CD14-positive monocyte (primary cell): ENCODE measurements around the gene CDC25A. TPM values are rescaled to one million over a fixed set of nuclear protein-coding genes. Genes with fewer than 3 reads are reported as not detected.

Experiments
- DNase-seq, 3 donors: peaks; one replicate each; pipeline ENCODE4 v3.0.0-alpha.2; 2011 to 2022
- H2AFZ ChIP-seq: 2 replicates; pipeline ENCODE4 v1.6.0; 2012; ENCODE audit warnings: mild to moderate bottlenecking, low read depth, low read length, inconsistent platforms; ENCODE audit not compliant: insufficient read depth, poor library complexity, severe bottlenecking
- H3K27ac ChIP-seq, 2 donors: 1 replicate in 1 of 2; 2 replicates in 1 of 2; pipeline ENCODE4 v1.5.1; 2012 to 2013; ENCODE audit warnings: low read length in 2 of 2, control low read depth in 1 of 2, inconsistent platforms in 1 of 2, low read depth in 1 of 2, mild to moderate bottlenecking in 1 of 2
- H3K27me3 ChIP-seq, 2 donors: one replicate each; pipeline versions ENCODE4 v1.6.0 to v1.6.1; 2011 to 2013; ENCODE audit warnings: low read length in 2 of 2; ENCODE audit not compliant: control insufficient read depth in 2 of 2, insufficient read depth in 2 of 2
- H3K36me3 ChIP-seq, 2 donors: replicated peaks in 1 of 2; 1 replicate in 1 of 2; 2 replicates in 1 of 2; pipeline versions ENCODE4 v1.5.1 to v1.6.1; 2012 to 2013; ENCODE audit warnings: low read length in 2 of 2, control low read depth in 1 of 2, inconsistent platforms in 1 of 2, mild to moderate bottlenecking in 1 of 2; ENCODE audit not compliant: insufficient read depth in 2 of 2, control insufficient read depth in 1 of 2
- H3K4me1 ChIP-seq, 2 donors: 1 replicate in 1 of 2; 2 replicates in 1 of 2; pipeline versions ENCODE4 v1.5.1 to v1.6.1; 2012 to 2013; ENCODE audit warnings: low read length in 2 of 2, control low read depth in 1 of 2, inconsistent platforms in 1 of 2, mild to moderate bottlenecking in 1 of 2, moderate library complexity in 1 of 2; ENCODE audit not compliant: insufficient read depth in 2 of 2, control insufficient read depth in 1 of 2
- H3K4me2 ChIP-seq: replicated peaks from 2 replicates; pipeline ENCODE3; 2012; ENCODE audit warnings: low read length, moderate library complexity, mild to moderate bottlenecking; ENCODE audit not compliant: poor library complexity, severe bottlenecking; ENCODE audit errors: extremely low read depth
- H3K4me3 ChIP-seq, 3 experiments: fragments of 200-600 bp in 1 of 3; sonication (generic) in 1 of 3; replicated peaks in 1 of 3; 1 replicate in 2 of 3; 2 replicates in 1 of 3; pipeline ENCODE4 v1.5.1; 2011 to 2013; ENCODE audit warnings: low read length in 3 of 3, mild to moderate bottlenecking in 3 of 3, control low read depth in 2 of 3, low read depth in 2 of 3, inconsistent platforms in 1 of 3, moderate library complexity in 1 of 3
- H3K79me2 ChIP-seq: 2 replicates; pipeline ENCODE4 v1.6.0; 2012; ENCODE audit warnings: mild to moderate bottlenecking, control low read depth, inconsistent platforms, low read length, moderate library complexity; ENCODE audit not compliant: insufficient read depth
- H3K9ac ChIP-seq: 2 replicates; pipeline ENCODE4 v1.6.0; 2017; ENCODE audit warnings: low read length, mild to moderate bottlenecking; ENCODE audit not compliant: insufficient read depth, poor library complexity, severe bottlenecking
- H3K9me3 ChIP-seq, 2 donors: replicated peaks in 1 of 2; 1 replicate in 1 of 2; 2 replicates in 1 of 2; pipeline versions ENCODE4 v1.5.1 to v1.6.1; 2012 to 2013; ENCODE audit warnings: low read length in 2 of 2, control low read depth in 1 of 2; ENCODE audit not compliant: control insufficient read depth in 1 of 2, insufficient read depth in 1 of 2
- H4K20me1 ChIP-seq: 2 replicates; pipeline ENCODE4 v1.6.0; 2012; ENCODE audit warnings: mild to moderate bottlenecking, low read length, control low read depth, moderate library complexity; ENCODE audit not compliant: insufficient read depth
- H3K27ac Mint-ChIP-seq, 7 donors: one replicate each; pipeline ENCODE4 v1.8.0; 2020; ENCODE audit warnings: mild to moderate bottlenecking in 7 of 7, mixed read lengths in 7 of 7, moderate library complexity in 6 of 7, inconsistent platforms in 2 of 7
- H3K27me3 Mint-ChIP-seq, 3 donors: one replicate each; pipeline ENCODE4 v1.8.0; 2021 to 2022; ENCODE audit warnings: low read depth in 3 of 3, mild to moderate bottlenecking in 3 of 3, mixed read lengths in 3 of 3, moderate library complexity in 3 of 3, inconsistent platforms in 1 of 3
- H3K36me3 Mint-ChIP-seq, 2 donors: one replicate each; pipeline ENCODE4 v1.8.0; 2020; ENCODE audit warnings: mixed read lengths in 2 of 2, inconsistent platforms in 1 of 2, mild to moderate bottlenecking in 1 of 2
- H3K4me1 Mint-ChIP-seq: one replicate; pipeline ENCODE4 v1.8.0; 2020; ENCODE audit warnings: mild to moderate bottlenecking, mixed read lengths
- H3K4me3 Mint-ChIP-seq, 2 donors: one replicate each; pipeline ENCODE4 v1.8.0; 2020; ENCODE audit warnings: mild to moderate bottlenecking in 2 of 2, mixed read lengths in 2 of 2, moderate library complexity in 1 of 2
- H3K9me3 Mint-ChIP-seq, 7 donors: one replicate each; pipeline ENCODE4 v1.8.0; 2020 to 2022; ENCODE audit warnings: mixed read lengths in 7 of 7, mild to moderate bottlenecking in 6 of 7, moderate library complexity in 6 of 7, inconsistent platforms in 2 of 7
- CTCF ChIP-seq: fragments of 200-600 bp; IDR thresholded peaks from one replicate; pipeline ENCODE4 v1.8.0; 2022; ENCODE audit warnings: antibody characterized with exemption, mild to moderate bottlenecking
- WGBS: methylation state at CpG from one replicate; pipeline ENCODE4 v1.1.5; 2013; ENCODE audit warnings: missing lambda C conversion rate; ENCODE audit not compliant: insufficient coverage; 5-methylcytosine and 5-hydroxymethylcytosine counted together
- intact Hi-C, 2 donors: fragments of 100-400 bp; cut with micrococcal nuclease; formaldehyde crosslinking; loops; one replicate each; pipeline versions ENCODE4 v1.15.0 to v1.15.1; 2023
- polyA plus RNA-seq, 3 donors: library from polyadenylated mRNA; depleted of rRNA in 1 of 3; unstranded in 2 of 3; stranded (reverse) in 1 of 3; fragments of 300-500 nt in 2 of 3; fragments of >200 nt in 1 of 3; fragmentation: Illumina TruSeq in 2 of 3; gene quantifications; 1 replicate in 2 of 3; 2 replicates in 1 of 3; pipeline ENCODE4 v1.2.3, GENCODE V29; 2012 to 2021

CDC25A gene
- polyA plus RNA-seq, 3 donors, result 0.07 to 0.39 TPM; not detected in 1

GRCh38 chr3:48233542-48233941 lies 45.3 kb upstream of the CDC25A start:
- TF ChIP-seq CTCF, result no peak
- peak overlapping the region; percentile 67 for H2AFZ ChIP-seq

GRCh38 chr3:48232734-48233133 lies 44.5 kb upstream of the CDC25A start:
- no peaks in the 10 kb centered on the region for H3K36me3 ChIP-seq
- no peaks in the 10 kb centered on the region for H4K20me1 ChIP-seq
- peak overlapping the region in 1 of 3 experiments; percentile 5 for H3K4me3 ChIP-seq
- peaks cover 49 to 55% of the 10 kb centered on the region in 2 donors for H3K4me1 ChIP-seq
- DNase-seq, result peak; percentile 23 to 40 (median 33)
- Mint-ChIP-seq H3K9me3 (peaks cover 0 to 3% (median 0%) of the 10 kb centered on the region in 7 donors), H3K4me1 (peaks cover 49% of the 10 kb centered on the region), H3K27ac (no peak overlapping the region), H3K27me3 (no peaks in the 10 kb centered on the region), H3K36me3 (no peaks in the 10 kb centered on the region), H3K4me3 (no peak overlapping the region)
- no peaks in the 10 kb centered on the region for H3K79me2 ChIP-seq
- no peaks in the 10 kb centered on the region for H3K27me3 ChIP-seq
- peak; percentile 49 for TF ChIP-seq CTCF
- H3K4me2 ChIP-seq, result peak overlapping the region; percentile 17
- H3K9ac ChIP-seq, result no peak overlapping the region
- peak overlapping the region; percentile 67 for H2AFZ ChIP-seq
- intact Hi-C loops, result no loop called here
- WGBS, result 35% methylated on average over 4 of the region's 6 CpGs
- H3K9me3 ChIP-seq, result no peaks in the 10 kb centered on the region
- H3K27ac ChIP-seq, result no peak overlapping the region

More at GRCh38 chr3:48233542-48233941, 45.3 kb upstream of the CDC25A start:
- H3K79me2 ChIP-seq, result no peaks in the 10 kb centered on the region
- DNase-seq, result no peak
- H3K36me3 Mint-ChIP-seq, result no peaks in the 10 kb centered on the region
- intact Hi-C loops, result no loop called here
- H3K4me2 ChIP-seq, result no peak overlapping the region
- no peak overlapping the region for H3K4me3 ChIP-seq
- WGBS, result 60% methylated on average over 1 of the region's 2 CpGs
- no peak overlapping the region for H3K27ac ChIP-seq
- H3K27me3 ChIP-seq, result no peaks in the 10 kb centered on the region
- peaks cover 49 to 58% of the 10 kb centered on the region in 2 donors for H3K4me1 ChIP-seq
- no peak overlapping the region for H3K4me3 Mint-ChIP-seq
- peak overlapping the region; percentile 16 for H3K9ac ChIP-seq
- H3K36me3 ChIP-seq, result no peaks in the 10 kb centered on the region
- H3K27ac Mint-ChIP-seq, result peak overlapping the region in 4 of 7 donors; percentile 24 to 79 (median 62)
- peaks cover 0 to 3% (median 0%) of the 10 kb centered on the region in 3 donors for H3K27me3 Mint-ChIP-seq
- H3K4me1 Mint-ChIP-seq, result peaks cover 49% of the 10 kb centered on the region
- no peaks in the 10 kb centered on the region for H3K9me3 ChIP-seq
- H4K20me1 ChIP-seq, result no peaks in the 10 kb centered on the region
- H3K9me3 Mint-ChIP-seq, result peaks cover 0 to 3% (median 0%) of the 10 kb centered on the region in 7 donors
